Stimulated activated CD4-positive, alpha-beta T cell treated with anti-CD3 and anti-CD28 coated beads, Interleukin-15, amount 100 ng/mL, for 24 hours (primary cell): ENCODE measurements around the gene FGGY.
"Not testable (repeated sequence)": the region's sequence is repeated elsewhere in the genome, so short reads cannot be mapped to it uniquely, and the experiment has no call there.

ENCODE experiments used
- DNase-seq: peaks from one replicate; pipeline ENCODE4 v3.0.0-alpha.2; 2020

FGGY gene

GRCh38 chr1:59494145-59494833 is 197.4 kb downstream of the FGGY start:
- DNase-seq: no peak

- DNase-seq: not testable (repeated sequence)
Measured at GRCh38 chr1:59496156-59496555, 199.3 kb downstream of the FGGY start.

- DNase-seq: no peak
Measured at GRCh38 chr1:59497616-59498015, 200.7 kb downstream of the FGGY start.

- DNase-seq: no peak
Measured at GRCh38 chr1:59498640-59499039, 201.7 kb downstream of the FGGY start.

- DNase-seq: no peak
Measured at GRCh38 chr1:59499273-59499942, 202.5 kb downstream of the FGGY start.

GRCh38 chr1:59499943-59500569 is 203.2 kb downstream of the FGGY start:
- no peak for DNase-seq

GRCh38 chr1:59500950-59501742 is 204.3 kb downstream of the FGGY start:
- DNase-seq: no peak

- DNase-seq: no peak
Measured at GRCh38 chr1:59502009-59502691, 205.3 kb downstream of the FGGY start.

GRCh38 chr1:59504276-59504675 is 207.4 kb downstream of the FGGY start:
- no peak for DNase-seq

GRCh38 chr1:59505596-59506028 is 208.7 kb downstream of the FGGY start:
- DNase-seq: no peak

GRCh38 chr1:59506952-59507351 is 210.1 kb downstream of the FGGY start:
- no peak for DNase-seq

GRCh38 chr1:59509341-59509875 is 212.5 kb downstream of the FGGY start:
- DNase-seq: no peak

- DNase-seq: no peak
Measured at GRCh38 chr1:59510249-59510648, 213.4 kb downstream of the FGGY start.

GRCh38 chr1:59511476-59512465 is 214.9 kb downstream of the FGGY start:
- no peak for DNase-seq

GRCh38 chr1:59512702-59513101 is 215.8 kb downstream of the FGGY start:
- no peak for DNase-seq

- DNase-seq: no peak
Measured at GRCh38 chr1:59514061-59514909, 217.4 kb downstream of the FGGY start.

GRCh38 chr1:59516881-59517280 is 220.0 kb downstream of the FGGY start:
- no peak for DNase-seq

GRCh38 chr1:59520194-59520593 is 223.3 kb downstream of the FGGY start:
- DNase-seq: no peak

- no peak for DNase-seq
Measured at GRCh38 chr1:59520827-59521418, 224.0 kb downstream of the FGGY start.

- no peak for DNase-seq
Measured at GRCh38 chr1:59521456-59521855, 224.6 kb downstream of the FGGY start.
